ENCODE data around the gene PRKCA. TPM values are rescaled to one million over a fixed set of nuclear protein-coding genes. Genes with fewer than 3 reads are reported as not detected.

The PRKCA gene
- total and polyA plus RNA-seq, 2 donors (not counting 3 experiments of a cell fraction or from before 2014, with no cell fraction given) = 7.5 to 34.2 TPM

GRCh38 chr17:66525338-66525737 is 222.9 kb downstream of the PRKCA start:
- H3K27ac ChIP-seq (ENCODE audit: insufficient read depth, low read depth, low read length) = no peak overlapping the region
- no peak overlapping the region for H3K4me3 ChIP-seq (replicated peaks in 1 of 3; ENCODE audit: insufficient read depth in 1 of 3, low read depth in 1 of 3, low read length in 3 of 3)
- no peaks in the 10 kb centered on the region for H3K4me1 ChIP-seq (ENCODE audit: control insufficient read depth, extremely low read depth, insufficient read depth, low read length)
- peaks cover 4% of the 10 kb centered on the region for H3K79me2 ChIP-seq (ENCODE audit: control insufficient read depth, insufficient read depth, low read length)
- no peaks in the 10 kb centered on the region for H3K36me3 ChIP-seq (ENCODE audit: control insufficient read depth in 2 of 2, extremely low read depth in 1 of 2, insufficient read depth in 2 of 2, low read length in 2 of 2)
- no TSS peak for BruUV-seq (replicated peaks)
- dilution Hi-C loops (cut with MboI; ENCODE audit: extremely low pct_ligation_motif_present, low sequenced_read_pairs) (no loop called here), intact Hi-C loops (cut with micrococcal nuclease) (no loop called here)
- ChIA-PET CTCF (interaction anchor here (1.5 kb wide), 1 partner anchor 14 kb away, joined by 4 read pairs; no protein-coding TSS in a partner anchor), POLR2A (no interaction called here)
- H3K9me1 ChIP-seq (replicated peaks; ENCODE audit: control insufficient read depth, extremely low read depth, insufficient read depth, low read length) = no peaks in the 10 kb centered on the region
- no peak overlapping the region for H3K4me2 ChIP-seq (ENCODE audit: insufficient read depth, low read length)
- H3K9ac ChIP-seq (replicated peaks; ENCODE audit: extremely low read depth, insufficient read depth, low read length) = no peak overlapping the region
- H3K9me3 ChIP-seq (replicated peaks; ENCODE audit: control insufficient read depth, insufficient read depth, low read length) = no peaks in the 10 kb centered on the region
- no peak for FAIRE-seq
- no peaks in the 10 kb centered on the region for H4K20me1 ChIP-seq (replicated peaks; ENCODE audit: control insufficient read depth, extremely low read depth, insufficient read depth, low read length)
- no peak for DNase-seq (ENCODE audit: low read depth, low spot score)
- TF ChIP-seq CTCF (IDR thresholded peaks at IDR 0.05; ENCODE audit: extremely low read depth in 1 of 2, insufficient read depth in 1 of 2, low read depth in 1 of 2, low read length in 2 of 2) (no peak), GATA2 (IDR thresholded peaks at IDR 0.05; ENCODE audit: insufficient read depth, insufficient read length, low read depth, low read length) (no peak), MAX (IDR thresholded peaks at IDR 0.05; ENCODE audit: insufficient read depth, insufficient read length) (no peak), POLR2A (IDR thresholded peaks at IDR 0.05; ENCODE audit: low read depth, low read length) (no peak), JUN (IDR thresholded peaks at IDR 0.05; ENCODE audit: borderline replicate concordance, insufficient read depth, insufficient read length, low read depth) (no peak), FOS (IDR thresholded peaks at IDR 0.05; ENCODE audit: borderline replicate concordance, insufficient read depth, low read length) (no peak), POLR2AphosphoS5 (IDR thresholded peaks at IDR 0.05; ENCODE audit: insufficient read depth, low read depth, low read length) (no peak), MYC (IDR thresholded peaks at IDR 0.05; ENCODE audit: low read depth, low read length) (no peak), EZH2 (IDR thresholded peaks at IDR 0.05; ENCODE audit: borderline replicate concordance, low read depth, low read length, severe bottlenecking) (no peak)
- no peak overlapping the region for H2AFZ ChIP-seq (ENCODE audit: low read depth, low read length)
- H3K27me3 ChIP-seq (ENCODE audit: control insufficient read depth in 2 of 2, insufficient read depth in 2 of 2, low read length in 2 of 2) = no peaks in the 10 kb centered on the region

Measured in endothelial cell of umbilical vein (primary cell).